GM23338 (cell line): ENCODE data around the gene MSRB1. TPM values are rescaled to one million over a fixed set of nuclear protein-coding genes. Genes with fewer than 3 reads are reported as not detected.

Source experiments
- ATAC-seq: fragments of 200-7000 bp; cut with Tn5 transposase; 3 replicates; pipeline ENCODE4 v1.9.1; 2020
- DNase-seq: peaks from one replicate; pipeline ENCODE4 v3.0.0-alpha.2; 2015; ENCODE audit warnings: low spot score
- H2AFZ ChIP-seq: fragments of 200-600 bp; sonication (generic); 2 replicates; pipeline ENCODE4 v1.8.0; 2016; ENCODE audit warnings: antibody characterized with exemption, mild to moderate bottlenecking, moderate library complexity
- H3F3A ChIP-seq: fragments of 200-600 bp; sonication (generic); replicated peaks from 2 replicates; pipeline ENCODE4 v1.8.0; 2017; ENCODE audit warnings: antibody characterized with exemption, mixed run types, low read depth
- H3K27ac ChIP-seq: fragments of 200-600 bp; sonication (generic); 2 replicates; pipeline ENCODE4 v1.6.1; 2016; ENCODE audit warnings: low read depth
- H3K27me3 ChIP-seq: fragments of 200-600 bp; sonication (generic); 2 replicates; pipeline ENCODE4 v1.8.0; 2016; ENCODE audit warnings: mild to moderate bottlenecking, mixed run types, moderate library complexity; ENCODE audit not compliant: insufficient read depth
- H3K36me3 ChIP-seq: fragments of 200-600 bp; sonication (generic); 2 replicates; pipeline ENCODE4 v1.8.0; 2016; ENCODE audit warnings: mild to moderate bottlenecking; ENCODE audit not compliant: insufficient read depth
- H3K4me1 ChIP-seq: fragments of 200-600 bp; sonication (generic); 2 replicates; pipeline ENCODE4 v1.8.0; 2016; ENCODE audit warnings: mild to moderate bottlenecking, moderate library complexity; ENCODE audit not compliant: insufficient read depth
- H3K4me2 ChIP-seq: fragments of 200-600 bp; sonication (generic); 2 replicates; pipeline ENCODE4 v1.7.1; 2017; ENCODE audit warnings: mixed run types
- H3K4me3 ChIP-seq: fragments of 200-600 bp; sonication (generic); 2 replicates; pipeline ENCODE4 v1.6.1; 2016; ENCODE audit warnings: mixed run types
- H3K79me2 ChIP-seq: fragments of 200-600 bp; sonication (generic); replicated peaks from 2 replicates; pipeline ENCODE4 v1.8.0; 2017; ENCODE audit warnings: mild to moderate bottlenecking; ENCODE audit not compliant: insufficient read depth
- H3K9me2 ChIP-seq: fragments of 200-600 bp; sonication (generic); 2 replicates; pipeline ENCODE4 v1.8.0; 2017; ENCODE audit not compliant: insufficient read depth
- H4K20me1 ChIP-seq: fragments of 200-600 bp; sonication (generic); replicated peaks from 2 replicates; pipeline ENCODE4 v1.8.0; 2017; ENCODE audit warnings: mild to moderate bottlenecking; ENCODE audit not compliant: insufficient read depth
- H3K27ac Mint-ChIP-seq: 2 replicates; pipeline ENCODE4 v1.8.0; 2020; ENCODE audit warnings: inconsistent platforms, mild to moderate bottlenecking, moderate library complexity, mixed read lengths
- H3K27me3 Mint-ChIP-seq: 3 replicates; pipeline ENCODE4 v1.8.0; 2022; ENCODE audit warnings: low read depth, mild to moderate bottlenecking, moderate library complexity, mixed read lengths, inconsistent platforms; ENCODE audit not compliant: insufficient read depth, poor library complexity
- H3K36me3 Mint-ChIP-seq: 3 replicates; pipeline ENCODE4 v1.8.0; 2021; ENCODE audit warnings: low read depth, mild to moderate bottlenecking, inconsistent platforms, moderate library complexity, mixed read lengths
- H3K4me1 Mint-ChIP-seq: 3 replicates; pipeline ENCODE4 v1.8.0; 2020; ENCODE audit warnings: mild to moderate bottlenecking, inconsistent platforms, mixed read lengths
- H3K4me3 Mint-ChIP-seq: 3 replicates; pipeline ENCODE4 v1.8.0; 2021; ENCODE audit warnings: moderate library complexity, mild to moderate bottlenecking, inconsistent platforms, mixed read lengths
- H3K9me3 Mint-ChIP-seq: 3 replicates; pipeline ENCODE4 v1.8.0; 2020; ENCODE audit warnings: moderate library complexity, mild to moderate bottlenecking, inconsistent platforms, mixed read lengths
- CTCF ChIP-seq, 2 experiments: fragments of 200-600 bp in 1 of 2; sonication (generic) in 1 of 2; conservative IDR thresholded peaks; 2 replicates each; pipeline versions ENCODE4 v1.5.1 to v1.6.1; 2016 to 2017; ENCODE audit warnings: antibody characterized with exemption in 2 of 2, low read depth in 2 of 2, mild to moderate bottlenecking in 2 of 2, moderate library complexity in 1 of 2
- EZH2 ChIP-seq: fragments of 200-600 bp; sonication (generic); IDR thresholded peaks from one replicate; pipeline ENCODE4 v1.8.0; 2017; ENCODE audit warnings: antibody characterized with exemption, mild to moderate bottlenecking, low read depth; ENCODE audit not compliant: unreplicated experiment
- JUNB ChIP-seq: IDR thresholded peaks from one replicate; pipeline ENCODE4 v1.6.1; 2016; ENCODE audit warnings: antibody characterized with exemption; ENCODE audit not compliant: unreplicated experiment
- REST ChIP-seq: IDR thresholded peaks from one replicate; pipeline ENCODE4 v1.6.1; 2018; ENCODE audit warnings: antibody characterized with exemption; ENCODE audit not compliant: unreplicated experiment
- ZNF331 ChIP-seq: fragments of 250-450 bp; sonication (Bioruptor Pico); IDR thresholded peaks from 2 replicates; pipeline ENCODE4 v1.5.0; 2020; ENCODE audit warnings: low read depth, mild to moderate bottlenecking, moderate library complexity
- ZNF462 ChIP-seq: fragments of 250-450 bp; sonication (Bioruptor Pico); IDR thresholded peaks from 2 replicates; pipeline ENCODE4 v1.5.0; 2020; ENCODE audit warnings: mild to moderate bottlenecking, moderate library complexity
- polyA plus RNA-seq: library from polyadenylated mRNA; unstranded; fragments of >200 nt; fragmentation: Nextera tagmentation; extraction: Ambion mirVana; gene quantifications from 2 replicates; pipeline ENCODE4 v1.2.1, GENCODE V29; 2016
- total RNA-seq: library from RNA; depleted of rRNA; stranded (reverse); fragments of >200 nt; shearing (Covaris generic); gene quantifications from 2 replicates; pipeline ENCODE4 v1.2.3, GENCODE V29; 2014

Gene MSRB1
- total and polyA plus RNA-seq, 2 experiments from 2014 or later: 30.4 to 31.3 TPM

- Histone ChIP-seq H2AFZ (no peak overlapping the region), H3K4me2 (no peak overlapping the region), H3K9me2 (no peaks in the 10 kb centered on the region), H3K4me1 (peaks cover 3% of the 10 kb centered on the region; the same call in 1 of the 2 replicates), H3F3A (no peaks in the 10 kb centered on the region), H3K27ac (no peak overlapping the region), H3K79me2 (no peaks in the 10 kb centered on the region), H4K20me1 (no peaks in the 10 kb centered on the region), H3K27me3 (no peaks in the 10 kb centered on the region), H3K36me3 (no peaks in the 10 kb centered on the region), H3K4me3 (no peak overlapping the region)
- TF ChIP-seq EZH2: no peak
- TF ChIP-seq REST: no peak
- no peak for TF ChIP-seq CTCF (conservative IDR thresholded peaks at IDR 0.05; ENCODE audit: low read depth in 2 of 2)
- ATAC-seq (no peak), DNase-seq (no peak)
- H3K27ac Mint-ChIP-seq: no peak overlapping the region
- no peaks in the 10 kb centered on the region for H3K9me3 Mint-ChIP-seq
- H3K27me3 Mint-ChIP-seq: peaks cover 14% of the 10 kb centered on the region
- 0 out of 3 replicates have a peak, but pooled peaks cover 6% of the 10 kb centered on the region for H3K4me1 Mint-ChIP-seq
- no peak overlapping the region for H3K4me3 Mint-ChIP-seq
- no peaks in the 10 kb centered on the region for H3K36me3 Mint-ChIP-seq
Observed at GRCh38 chr16:1903220-1903574, 39.8 kb downstream of the MSRB1 start.

GRCh38 chr16:1902547-1903219, 40.3 kb downstream of the MSRB1 start:
- no peaks in the 10 kb centered on the region for H3K9me3 Mint-ChIP-seq
- H4K20me1 ChIP-seq: no peaks in the 10 kb centered on the region
- no peaks in the 10 kb centered on the region for H3K79me2 ChIP-seq
- no peaks in the 10 kb centered on the region for H3K36me3 Mint-ChIP-seq
- ATAC-seq (no peak), DNase-seq (no peak)
- H3K4me1 ChIP-seq: no peaks in the 10 kb centered on the region
- no peak overlapping the region for H3K4me3 Mint-ChIP-seq
- H2AFZ ChIP-seq: no peak overlapping the region
- H3K36me3 ChIP-seq: no peaks in the 10 kb centered on the region
- 0 out of 3 replicates have a peak, but pooled peaks cover 6% of the 10 kb centered on the region for H3K4me1 Mint-ChIP-seq
- H3K4me3 ChIP-seq: no peak overlapping the region
- H3K27me3 Mint-ChIP-seq: peaks cover 12% of the 10 kb centered on the region
- no peak overlapping the region for H3K27ac Mint-ChIP-seq
- no peaks in the 10 kb centered on the region for H3K27me3 ChIP-seq
- H3K9me2 ChIP-seq: no peaks in the 10 kb centered on the region
- no peak overlapping the region for H3K27ac ChIP-seq
- no peak overlapping the region for H3K4me2 ChIP-seq
- no peaks in the 10 kb centered on the region for H3F3A ChIP-seq
- TF ChIP-seq EZH2 (no peak), CTCF (conservative IDR thresholded peaks at IDR 0.05; ENCODE audit: low read depth in 2 of 2) (no peak), ZNF462 (CRISPR knock-in tag) (no peak), JUNB (no peak), ZNF331 (no peak)
